HCT116 (cell line): ENCODE results near the gene MST1. TPM values are rescaled to one million over a fixed set of nuclear protein-coding genes. Genes with fewer than 3 reads are reported as not detected.

ENCODE experiments used
- ATAC-seq: fragments of 200-7000 bp; cut with Tn5 transposase; 2 replicates; pipeline ENCODE4 v1.9.1; 2020; ENCODE audit warnings: mild to moderate bottlenecking, moderate library complexity
- BruUV-seq: library from RNA; stranded (reverse); fragments of 400-500 nt; replicated peaks from 2 replicates; lab custom pipeline; 2021; lab: Mats Ljungman, UMichigan
- CTCF ChIA-PET: fragments of 300-600 bp; sonication (Branson Sonifier 250); formaldehyde crosslinking; loops from one replicate; lab custom pipeline; 2021; ENCODE audit warnings: antibody characterized with exemption; lab: Charles Lee
- POLR2A ChIA-PET: fragments of 300-600, 350-600 bp; sonication (Branson Sonifier 250); formaldehyde crosslinking; loops from one replicate; lab custom pipeline; 2021; ENCODE audit warnings: antibody characterized with exemption; lab: Charles Lee
- RAD21 ChIA-PET, 2 experiments: fragments of 300-600 bp; sonication (Branson Sonifier 250); formaldehyde crosslinking; loops; one replicate each; lab custom pipeline; 2023; ENCODE audit warnings: low total read pairs in 2 of 2; ENCODE audit not compliant: uncharacterized antibody in 2 of 2, unreplicated experiment in 2 of 2, low non-redundant PET in 1 of 2; lab: Charles Lee
- DNase-seq: peaks from one replicate; pipeline ENCODE4 v3.0.0-alpha.2; 2010; ENCODE audit warnings: low read depth, low spot score
- H2AFZ ChIP-seq: fragments of 200-600 bp; shearing (Covaris generic), sonication (generic); 2 replicates; pipeline ENCODE4 v1.6.1; 2017; ENCODE audit warnings: low read depth, mixed run types, mixed read lengths, antibody characterized with exemption, low read length; ENCODE audit not compliant: poor library complexity, severe bottlenecking
- H3K27ac ChIP-seq: 2 replicates; pipeline ENCODE4 v1.5.1; 2012; ENCODE audit warnings: low read depth, low read length
- H3K27me3 ChIP-seq: fragments of 200-600 bp; sonication (generic); 2 replicates; pipeline ENCODE4 v1.6.1; 2016; ENCODE audit warnings: mixed run types, low read length, mixed read lengths; ENCODE audit not compliant: insufficient read depth
- H3K36me3 ChIP-seq, 2 experiments: fragments of 200-500 bp in 1 of 2; fragments of 200-600 bp in 1 of 2; sonication (Bioruptor generic) in 1 of 2; sonication (generic) in 1 of 2; 2 replicates each; pipeline versions ENCODE4 v1.5.1 to v1.6.1; 2014 to 2016; ENCODE audit warnings: low read length in 2 of 2, inconsistent platforms in 1 of 2, mixed read lengths in 1 of 2, mixed run types in 1 of 2; ENCODE audit not compliant: insufficient read depth in 2 of 2, control insufficient read depth in 1 of 2
- H3K4me1 ChIP-seq, 2 experiments: fragments of 200-600 bp in 1 of 2; sonication (generic) in 1 of 2; 2 replicates each; pipeline versions ENCODE4 v1.5.1 to v1.6.1; 2012 to 2017; ENCODE audit warnings: low read length in 2 of 2, inconsistent platforms in 1 of 2, mild to moderate bottlenecking in 1 of 2, mixed read lengths in 1 of 2, mixed run types in 1 of 2, moderate library complexity in 1 of 2; ENCODE audit not compliant: insufficient read depth in 2 of 2, control insufficient read depth in 1 of 2
- H3K4me2 ChIP-seq: fragments of 200-600 bp; sonication (generic); 2 replicates; pipeline ENCODE4 v1.6.1; 2017; ENCODE audit warnings: mixed run types, low read length, mixed read lengths
- H3K4me3 ChIP-seq, 2 experiments: fragments of 200-600 bp in 1 of 2; sonication (generic) in 1 of 2; replicated peaks in 1 of 2; 2 replicates each; pipeline ENCODE4 v1.5.1; 2011 to 2016; ENCODE audit warnings: low read length in 2 of 2, control low read depth in 1 of 2, low read depth in 1 of 2, mild to moderate bottlenecking in 1 of 2, mixed read lengths in 1 of 2, mixed run types in 1 of 2
- H3K79me2 ChIP-seq: fragments of 200-600 bp; sonication (generic); 2 replicates; pipeline ENCODE4 v1.6.1; 2017; ENCODE audit warnings: mild to moderate bottlenecking, mixed run types, low read length, moderate library complexity, mixed read lengths; ENCODE audit not compliant: insufficient read depth
- H3K9ac ChIP-seq: fragments of 200-600 bp; sonication (generic); 2 replicates; pipeline ENCODE4 v1.6.1; 2016; ENCODE audit warnings: low read length, mixed read lengths
- H3K9me2 ChIP-seq: fragments of 200-600 bp; sonication (generic), shearing (Covaris generic); 2 replicates; pipeline ENCODE4 v1.6.1; 2017; ENCODE audit warnings: mixed run types, mild to moderate bottlenecking, moderate library complexity; ENCODE audit not compliant: insufficient read depth
- H3K9me3 ChIP-seq, 2 experiments: fragments of 200-500 bp in 1 of 2; fragments of 200-600 bp in 1 of 2; sonication (Bioruptor generic) in 1 of 2; sonication (generic) in 1 of 2; 2 replicates each; pipeline ENCODE4 v1.6.1; 2014 to 2017; ENCODE audit warnings: low read length in 2 of 2, mixed read lengths in 2 of 2, inconsistent platforms in 1 of 2, low read depth in 1 of 2, mild to moderate bottlenecking in 1 of 2, mixed run types in 1 of 2, moderate library complexity in 1 of 2; ENCODE audit not compliant: control insufficient read depth in 1 of 2, insufficient read depth in 1 of 2
- H4K20me1 ChIP-seq: fragments of 200-600 bp; sonication (generic), shearing (Covaris generic); 2 replicates; pipeline ENCODE4 v1.6.1; 2017; ENCODE audit warnings: mixed run types, mild to moderate bottlenecking, moderate library complexity; ENCODE audit not compliant: insufficient read depth
- CEBPB ChIP-seq: IDR thresholded peaks from 2 replicates; pipeline ENCODE4 v1.6.1; 2012; ENCODE audit warnings: low read depth
- ELF1 ChIP-seq: IDR thresholded peaks from 2 replicates; pipeline ENCODE4 v1.6.1; 2012; ENCODE audit warnings: low read depth, borderline replicate concordance
- EZH2 ChIP-seq: fragments of 200-600 bp; sonication (generic); IDR thresholded peaks from 2 replicates; pipeline ENCODE4 v1.6.1; 2017; ENCODE audit warnings: antibody characterized with exemption, mixed run types
- FOSL1 ChIP-seq: IDR thresholded peaks from 2 replicates; pipeline ENCODE4 v1.6.1; 2012; ENCODE audit warnings: low read depth
- JUND ChIP-seq: IDR thresholded peaks from 2 replicates; pipeline ENCODE4 v1.6.1; 2012
- POLR2A ChIP-seq: IDR thresholded peaks from 2 replicates; pipeline ENCODE4 v1.7.0; 2011; ENCODE audit warnings: borderline replicate concordance; ENCODE audit not compliant: insufficient read depth, insufficient read length; ENCODE audit errors: extremely low read depth
- SP1 ChIP-seq: IDR thresholded peaks from 2 replicates; pipeline ENCODE4 v1.6.1; 2012; ENCODE audit warnings: low read depth
- intact Hi-C: fragments of 100-400 bp; cut with micrococcal nuclease; formaldehyde crosslinking; loops from 2 replicates; pipeline ENCODE4 v1.10.0; 2022
- total RNA-seq: library from RNA; stranded (reverse); gene quantifications from one replicate; pipeline ENCODE4 v1.2.1, GENCODE V29; 2021; ENCODE audit not compliant: unreplicated experiment
- TF ChIP-seq, protein P1 (sequence below): IDR thresholded peaks from 2 replicates; pipeline ENCODE4 v1.6.1; 2012; ENCODE audit warnings: low read depth
- TF ChIP-seq, protein P2 (sequence below), 3 experiments: fragments of 200-600 bp in 1 of 3; sonication (generic) in 1 of 3; IDR thresholded peaks in 2 of 3; conservative IDR thresholded peaks in 1 of 3; 2 replicates each; pipeline ENCODE4 v1.5.1; 2012 to 2017; ENCODE audit warnings: low read depth in 2 of 3, low read length in 2 of 3, antibody characterized with exemption in 1 of 3, borderline replicate concordance in 1 of 3, control low read depth in 1 of 3, mild to moderate bottlenecking in 1 of 3, mixed read lengths in 1 of 3, mixed run types in 1 of 3, moderate library complexity in 1 of 3; ENCODE audit not compliant: insufficient read depth in 1 of 3
- TF ChIP-seq, protein P3 (sequence below): IDR thresholded peaks from 2 replicates; pipeline ENCODE4 v1.6.1; 2012

MST1 gene
- total RNA-seq, 1 experiment from 2014 or later = 15.4 TPM

DNA sequence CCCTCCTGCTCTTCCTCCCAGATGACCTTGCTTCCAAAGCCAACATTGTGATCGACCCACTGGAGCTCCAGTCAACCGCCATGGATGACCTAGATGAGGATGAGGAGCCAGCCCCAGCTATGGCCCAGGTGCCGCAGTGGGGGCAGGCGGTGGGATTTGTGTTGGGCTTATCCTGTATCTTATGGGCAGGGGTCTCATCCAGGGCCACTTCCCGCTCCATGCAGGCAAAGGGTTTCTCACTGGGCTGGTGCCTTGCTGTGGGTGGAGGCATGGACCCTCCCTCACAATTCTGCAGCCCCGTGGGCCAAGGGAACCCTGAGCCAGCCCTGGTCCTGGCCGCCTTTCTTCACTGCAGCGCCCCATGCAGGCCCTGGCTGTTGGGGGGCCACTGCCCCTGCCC lies 15.4 kb upstream of the MST1 start:
- CTCF ChIA-PET = interaction anchor here (1.6 kb wide), 1 partner anchor 109 kb away, joined by 3 read pairs; the partner anchor contains the start of gene UBA7
- H3K79me2 ChIP-seq = no peaks in the 10 kb centered on the region
- intact Hi-C loops = no loop called here

DNA sequence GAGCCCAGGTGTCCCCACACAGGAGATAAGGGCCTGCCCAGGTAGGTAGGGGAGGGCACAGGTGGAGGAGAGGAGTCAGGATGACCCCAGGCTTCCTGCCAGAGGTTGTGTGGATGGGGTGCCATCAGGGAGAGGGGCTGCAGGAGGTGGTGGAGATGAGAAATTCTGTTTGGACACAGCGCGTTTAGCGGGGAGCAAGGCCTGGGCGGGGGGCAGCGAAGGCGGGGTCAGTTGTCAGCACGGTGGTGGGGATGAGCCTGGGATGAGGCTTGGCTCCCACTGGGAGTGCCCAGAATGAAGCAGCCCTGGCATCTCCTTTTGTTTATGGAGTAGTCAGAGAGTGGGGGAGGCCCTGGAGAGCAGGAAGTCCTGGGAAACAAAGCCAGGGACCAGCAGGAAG lies 14.7 kb upstream of the MST1 start:
- H3K27ac ChIP-seq = peak overlapping the region; percentile 5; the same call in 1 of the 2 replicates
- ChIA-PET POLR2A (no interaction called here), RAD21 (no interaction called here), CTCF (interaction anchor here (1.0 to 1.6 kb wide), 3 partner anchors 109 to 164 kb away, joined by 3 to 10 read pairs (median 5); partner anchors contain the start of gene UBA7)
- intact Hi-C loops = loop anchor here (1.0 kb wide), 3 partner anchors 135 to 485 kb away; no protein-coding TSS in a partner anchor
- no peak overlapping the region for H2AFZ ChIP-seq
- no peaks in the 10 kb centered on the region for H3K9me2 ChIP-seq
- no peak overlapping the region for H3K9ac ChIP-seq
- H3K27me3 ChIP-seq = no peaks in the 10 kb centered on the region
- DNase-seq (no peak), ATAC-seq (no peak)
- peaks cover 0 to 4% of the 10 kb centered on the region in 2 experiments; a peak in 1 of 4 replicates for H3K36me3 ChIP-seq
- H3K4me1 ChIP-seq = no peaks in the 10 kb centered on the region
- no peaks in the 10 kb centered on the region for H4K20me1 ChIP-seq
- H3K79me2 ChIP-seq = no peaks in the 10 kb centered on the region
- no peaks in the 10 kb centered on the region for H3K9me3 ChIP-seq
- no TSS peak for BruUV-seq
- H3K4me2 ChIP-seq = no peak overlapping the region
- H3K4me3 ChIP-seq = no peak overlapping the region
- TF ChIP-seq, protein P1, sequence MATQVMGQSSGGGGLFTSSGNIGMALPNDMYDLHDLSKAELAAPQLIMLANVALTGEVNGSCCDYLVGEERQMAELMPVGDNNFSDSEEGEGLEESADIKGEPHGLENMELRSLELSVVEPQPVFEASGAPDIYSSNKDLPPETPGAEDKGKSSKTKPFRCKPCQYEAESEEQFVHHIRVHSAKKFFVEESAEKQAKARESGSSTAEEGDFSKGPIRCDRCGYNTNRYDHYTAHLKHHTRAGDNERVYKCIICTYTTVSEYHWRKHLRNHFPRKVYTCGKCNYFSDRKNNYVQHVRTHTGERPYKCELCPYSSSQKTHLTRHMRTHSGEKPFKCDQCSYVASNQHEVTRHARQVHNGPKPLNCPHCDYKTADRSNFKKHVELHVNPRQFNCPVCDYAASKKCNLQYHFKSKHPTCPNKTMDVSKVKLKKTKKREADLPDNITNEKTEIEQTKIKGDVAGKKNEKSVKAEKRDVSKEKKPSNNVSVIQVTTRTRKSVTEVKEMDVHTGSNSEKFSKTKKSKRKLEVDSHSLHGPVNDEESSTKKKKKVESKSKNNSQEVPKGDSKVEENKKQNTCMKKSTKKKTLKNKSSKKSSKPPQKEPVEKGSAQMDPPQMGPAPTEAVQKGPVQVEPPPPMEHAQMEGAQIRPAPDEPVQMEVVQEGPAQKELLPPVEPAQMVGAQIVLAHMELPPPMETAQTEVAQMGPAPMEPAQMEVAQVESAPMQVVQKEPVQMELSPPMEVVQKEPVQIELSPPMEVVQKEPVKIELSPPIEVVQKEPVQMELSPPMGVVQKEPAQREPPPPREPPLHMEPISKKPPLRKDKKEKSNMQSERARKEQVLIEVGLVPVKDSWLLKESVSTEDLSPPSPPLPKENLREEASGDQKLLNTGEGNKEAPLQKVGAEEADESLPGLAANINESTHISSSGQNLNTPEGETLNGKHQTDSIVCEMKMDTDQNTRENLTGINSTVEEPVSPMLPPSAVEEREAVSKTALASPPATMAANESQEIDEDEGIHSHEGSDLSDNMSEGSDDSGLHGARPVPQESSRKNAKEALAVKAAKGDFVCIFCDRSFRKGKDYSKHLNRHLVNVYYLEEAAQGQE = no peak
- TF ChIP-seq ELF1 (no peak), JUND (no peak), POLR2A (no peak), SP1 (no peak), EZH2 (no peak), FOSL1 (no peak), CEBPB (no peak)

More for the DNA sequence above, 15.4 kb upstream of the MST1 start:
- no peak overlapping the region for H3K27ac ChIP-seq
- POLR2A ChIA-PET = no interaction called here
- no peak for DNase-seq
- H2AFZ ChIP-seq = no peak overlapping the region
- H3K9me3 ChIP-seq = no peaks in the 10 kb centered on the region
- peaks cover 0 to 4% of the 10 kb centered on the region in 2 experiments; a peak in 1 of 4 replicates for H3K36me3 ChIP-seq
- RAD21 ChIA-PET = no interaction called here
- no peak overlapping the region for H3K9ac ChIP-seq
- no peaks in the 10 kb centered on the region for H3K27me3 ChIP-seq
- H3K9me2 ChIP-seq = no peaks in the 10 kb centered on the region
- H3K4me1 ChIP-seq = no peaks in the 10 kb centered on the region
- no peaks in the 10 kb centered on the region for H4K20me1 ChIP-seq
- no peak for ATAC-seq
- TF ChIP-seq, protein P2, sequence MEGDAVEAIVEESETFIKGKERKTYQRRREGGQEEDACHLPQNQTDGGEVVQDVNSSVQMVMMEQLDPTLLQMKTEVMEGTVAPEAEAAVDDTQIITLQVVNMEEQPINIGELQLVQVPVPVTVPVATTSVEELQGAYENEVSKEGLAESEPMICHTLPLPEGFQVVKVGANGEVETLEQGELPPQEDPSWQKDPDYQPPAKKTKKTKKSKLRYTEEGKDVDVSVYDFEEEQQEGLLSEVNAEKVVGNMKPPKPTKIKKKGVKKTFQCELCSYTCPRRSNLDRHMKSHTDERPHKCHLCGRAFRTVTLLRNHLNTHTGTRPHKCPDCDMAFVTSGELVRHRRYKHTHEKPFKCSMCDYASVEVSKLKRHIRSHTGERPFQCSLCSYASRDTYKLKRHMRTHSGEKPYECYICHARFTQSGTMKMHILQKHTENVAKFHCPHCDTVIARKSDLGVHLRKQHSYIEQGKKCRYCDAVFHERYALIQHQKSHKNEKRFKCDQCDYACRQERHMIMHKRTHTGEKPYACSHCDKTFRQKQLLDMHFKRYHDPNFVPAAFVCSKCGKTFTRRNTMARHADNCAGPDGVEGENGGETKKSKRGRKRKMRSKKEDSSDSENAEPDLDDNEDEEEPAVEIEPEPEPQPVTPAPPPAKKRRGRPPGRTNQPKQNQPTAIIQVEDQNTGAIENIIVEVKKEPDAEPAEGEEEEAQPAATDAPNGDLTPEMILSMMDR (IDR thresholded peaks at IDR 0.05 in 2 of 3, conservative IDR thresholded peaks at IDR 0.05 in 1 of 3; ENCODE audit: borderline replicate concordance in 1 of 3, insufficient read depth in 1 of 3, low read depth in 2 of 3, low read length in 2 of 3) = no peak
- TF ChIP-seq, protein P3, sequence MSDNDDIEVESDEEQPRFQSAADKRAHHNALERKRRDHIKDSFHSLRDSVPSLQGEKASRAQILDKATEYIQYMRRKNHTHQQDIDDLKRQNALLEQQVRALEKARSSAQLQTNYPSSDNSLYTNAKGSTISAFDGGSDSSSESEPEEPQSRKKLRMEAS = no peak
- no peak for TF ChIP-seq POLR2A
- no peak overlapping the region for H3K4me3 ChIP-seq
- H3K4me2 ChIP-seq = no peak overlapping the region
- BruUV-seq = no TSS peak
